GM19351 (cell line): ENCODE measurements around the gene PDLIM3.
A peak's percentile ranks its signal among the peaks of the same experiment; 100 is the strongest.
"Not testable (repeated sequence)": the region's sequence is repeated elsewhere in the genome, so short reads cannot be mapped to it uniquely, and the experiment has no call there.

Source experiments
- ATAC-seq: cut with Tn5 transposase; IDR thresholded peaks from one replicate; pipeline ENCODE4 v1.9.1; 2021; ENCODE audit warnings: mild to moderate bottlenecking, moderate library complexity; ENCODE audit not compliant: unreplicated experiment

PDLIM3 gene, protein sequence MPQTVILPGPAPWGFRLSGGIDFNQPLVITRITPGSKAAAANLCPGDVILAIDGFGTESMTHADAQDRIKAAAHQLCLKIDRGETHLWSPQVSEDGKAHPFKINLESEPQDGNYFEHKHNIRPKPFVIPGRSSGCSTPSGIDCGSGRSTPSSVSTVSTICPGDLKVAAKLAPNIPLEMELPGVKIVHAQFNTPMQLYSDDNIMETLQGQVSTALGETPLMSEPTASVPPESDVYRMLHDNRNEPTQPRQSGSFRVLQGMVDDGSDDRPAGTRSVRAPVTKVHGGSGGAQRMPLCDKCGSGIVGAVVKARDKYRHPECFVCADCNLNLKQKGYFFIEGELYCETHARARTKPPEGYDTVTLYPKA

DNA sequence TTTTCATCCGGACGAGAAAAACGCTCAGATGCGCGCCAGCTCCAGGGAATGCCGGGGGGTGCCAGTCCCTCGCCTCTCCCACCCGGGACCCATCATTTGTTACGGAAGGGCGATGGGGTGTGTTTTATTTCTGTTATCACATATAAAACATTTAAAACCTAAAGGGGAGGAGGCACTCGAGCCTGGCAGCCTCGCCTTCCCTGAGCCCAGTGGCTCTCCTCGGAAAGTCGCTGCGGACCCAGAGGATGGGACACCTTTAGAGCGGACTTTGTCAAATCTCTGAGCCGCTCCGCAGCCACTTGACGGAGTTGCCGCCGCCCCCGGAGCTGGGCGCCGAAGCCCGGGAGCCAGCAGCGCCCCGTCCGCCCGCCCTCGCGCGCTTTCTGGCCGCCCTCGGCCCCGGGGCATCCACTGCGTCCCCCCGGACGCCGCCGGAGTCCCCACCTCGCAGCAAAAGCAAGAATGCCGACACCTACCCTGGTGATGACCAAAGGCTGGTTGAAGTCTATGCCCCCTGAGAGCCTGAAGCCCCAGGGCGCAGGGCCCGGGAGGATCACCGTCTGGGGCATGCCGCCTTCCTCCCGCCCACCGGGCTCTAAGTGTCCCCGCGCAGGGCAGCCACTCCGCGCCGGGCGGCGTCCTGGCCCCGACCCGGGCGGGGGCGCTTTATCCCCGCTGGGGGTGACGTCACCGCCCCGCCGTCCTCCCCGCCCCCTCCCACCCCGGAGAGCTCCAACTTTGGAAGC is at the start of gene PDLIM3:
PDLIM3 (minus strand) TSS at position 642 of the 746 bp plus-strand sequence; CDS start at position 569, 73 bp downstream.
- peak; percentile 53 for ATAC-seq

DNA sequence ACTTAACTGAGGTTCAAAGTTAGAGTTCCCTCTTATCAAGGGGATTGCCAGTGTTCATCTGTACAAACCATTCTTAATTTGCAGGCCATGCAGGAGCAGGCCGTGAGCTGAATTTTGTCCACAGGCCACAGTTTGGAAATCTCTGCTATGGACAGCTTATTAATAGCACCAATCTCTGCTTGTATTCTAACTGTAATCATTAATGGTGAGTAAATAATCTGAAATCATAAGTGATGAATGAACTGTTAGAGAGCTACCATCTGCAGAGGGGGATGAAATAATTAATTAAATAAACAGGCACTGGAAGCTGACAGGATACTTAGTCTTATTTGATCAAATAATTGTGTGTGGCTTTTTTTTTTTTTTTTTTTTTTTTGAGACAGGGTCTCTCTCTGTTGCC is 48.5 kb upstream of the PDLIM3 start:
- ATAC-seq, result no peak

DNA sequence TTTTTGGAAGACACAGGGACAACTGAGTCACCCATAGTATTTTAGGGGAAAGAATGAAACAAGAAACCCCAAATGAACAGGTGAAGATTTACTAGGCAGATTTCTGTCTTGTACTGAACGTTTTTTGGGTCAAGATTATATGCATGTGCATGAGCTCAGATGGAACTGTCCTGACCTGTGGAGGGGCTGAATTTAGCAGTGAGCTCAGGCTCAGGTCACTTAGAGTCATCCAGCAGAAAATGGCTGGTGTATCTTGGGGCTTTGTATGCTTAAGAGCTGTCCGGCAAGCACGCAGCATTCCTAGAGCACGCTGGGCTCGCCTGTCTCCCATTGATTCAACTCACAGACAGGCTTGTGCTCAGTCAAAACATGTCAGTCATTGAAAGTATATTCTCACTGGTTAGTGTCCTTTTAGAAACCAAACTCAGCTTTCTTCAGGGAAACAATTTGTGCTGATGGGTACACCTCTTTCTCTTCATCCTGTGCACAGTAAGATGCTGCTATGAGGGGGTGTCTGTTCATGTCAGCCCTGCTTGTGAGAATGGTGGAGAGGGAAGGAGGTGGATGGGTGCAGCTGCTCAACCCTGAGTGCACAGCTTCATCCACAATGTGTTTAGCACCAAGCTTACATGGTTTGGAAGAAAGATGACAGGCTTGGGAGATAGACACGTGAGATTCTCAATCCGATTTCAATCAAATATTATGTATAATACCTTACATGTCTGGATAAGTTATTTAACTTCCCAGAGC is 47.5 kb upstream of the PDLIM3 start:
- ATAC-seq, result no peak

DNA sequence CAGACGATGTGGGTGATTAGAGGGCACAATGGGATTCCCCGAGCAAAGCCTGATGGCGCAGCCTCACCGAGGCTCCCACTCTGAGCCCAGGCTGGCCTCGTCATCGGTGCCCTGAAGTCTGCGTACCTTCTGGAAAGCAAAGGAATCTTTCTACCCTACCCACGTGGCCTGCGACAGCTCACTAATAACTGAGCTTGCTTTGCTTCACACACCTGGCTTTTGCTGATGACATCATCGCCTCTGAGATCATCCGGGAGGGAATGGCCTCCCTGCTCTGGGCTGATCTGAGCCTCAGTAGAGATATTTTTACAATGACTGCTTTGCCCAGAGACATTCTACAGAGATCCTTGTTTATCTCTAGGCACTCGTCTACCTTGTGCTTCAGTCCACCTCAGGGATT is 45.4 kb upstream of the PDLIM3 start:
- no peak for ATAC-seq

DNA sequence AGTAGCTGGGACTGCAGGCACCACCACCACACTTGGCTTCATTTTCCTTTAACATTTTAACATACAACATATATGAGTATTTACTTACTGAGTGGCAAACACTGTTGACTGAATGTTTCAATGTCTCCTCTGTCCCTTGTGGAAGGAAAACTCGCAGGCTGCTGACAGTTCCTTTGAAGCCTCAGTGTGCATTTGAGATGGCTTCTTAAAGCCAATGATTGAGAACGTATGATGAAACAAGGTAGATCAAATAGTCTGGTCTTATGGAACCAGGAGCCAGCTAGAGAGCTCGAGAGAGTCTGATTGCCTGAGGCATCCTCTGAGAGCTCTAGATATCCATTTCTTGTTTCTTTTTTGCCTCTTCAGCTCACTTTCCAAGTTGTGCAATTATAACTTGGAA is 43.0 kb upstream of the PDLIM3 start:
- no peak for ATAC-seq

GRCh38 chr4:185576962-185577950 is 41.9 kb upstream of the PDLIM3 start:
- ATAC-seq, result no peak

DNA sequence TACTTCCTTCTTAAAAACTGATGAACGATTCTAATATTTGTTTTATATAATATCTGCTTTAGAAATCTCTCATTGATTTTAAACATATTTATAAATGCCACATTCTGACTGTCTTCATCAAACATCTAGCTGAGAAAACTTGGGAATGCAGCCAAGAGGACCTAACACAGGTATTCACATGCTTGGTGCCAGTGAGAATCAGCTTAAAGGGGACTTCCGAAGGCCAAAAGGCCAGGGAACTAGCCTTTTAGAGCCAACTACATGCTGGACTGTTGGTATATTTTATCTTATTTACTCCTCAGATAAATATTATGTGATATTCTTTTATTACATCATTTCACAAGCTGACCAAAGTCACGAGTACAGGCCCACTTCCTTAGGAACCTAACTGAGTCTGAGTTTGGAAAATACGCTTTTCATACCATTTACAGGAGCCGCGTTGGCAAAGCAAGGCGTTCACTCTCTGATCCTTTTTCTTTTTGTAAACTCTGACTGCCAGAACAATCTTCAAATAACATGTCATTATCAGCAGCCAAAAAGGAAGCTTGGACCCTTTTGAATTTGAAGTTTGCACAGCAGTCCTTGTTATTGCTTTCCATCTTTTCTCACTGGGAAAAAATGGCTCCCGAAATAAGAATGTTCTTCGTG is 41.1 kb upstream of the PDLIM3 start:
- no peak for ATAC-seq

DNA sequence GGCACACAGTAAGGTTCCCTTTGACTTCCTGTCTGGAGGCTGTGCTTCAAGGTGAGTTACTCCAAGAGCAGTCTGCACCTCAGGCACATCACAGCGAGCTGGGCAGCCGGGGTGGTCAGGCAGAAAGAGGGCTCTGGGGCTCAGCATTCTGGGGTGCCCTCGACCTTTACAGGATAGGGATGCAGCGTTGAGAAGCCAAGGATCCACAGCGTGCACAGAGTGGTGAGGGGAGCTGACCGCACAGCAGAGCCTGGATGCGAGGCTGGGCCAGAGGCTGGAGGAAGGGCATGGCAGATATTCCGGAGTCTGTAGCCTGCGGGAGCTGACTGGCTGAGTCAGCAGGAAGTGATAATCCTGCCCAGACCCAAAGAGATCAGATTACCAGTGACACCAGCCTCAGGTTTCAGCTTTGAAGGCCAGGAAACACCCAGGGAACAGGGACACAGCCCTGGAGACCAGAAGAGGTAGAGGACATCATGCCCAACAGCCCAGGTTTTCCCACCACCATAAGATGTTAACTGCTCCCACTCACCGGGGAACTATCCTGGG is 38.4 kb upstream of the PDLIM3 start:
- ATAC-seq, result no peak

DNA sequence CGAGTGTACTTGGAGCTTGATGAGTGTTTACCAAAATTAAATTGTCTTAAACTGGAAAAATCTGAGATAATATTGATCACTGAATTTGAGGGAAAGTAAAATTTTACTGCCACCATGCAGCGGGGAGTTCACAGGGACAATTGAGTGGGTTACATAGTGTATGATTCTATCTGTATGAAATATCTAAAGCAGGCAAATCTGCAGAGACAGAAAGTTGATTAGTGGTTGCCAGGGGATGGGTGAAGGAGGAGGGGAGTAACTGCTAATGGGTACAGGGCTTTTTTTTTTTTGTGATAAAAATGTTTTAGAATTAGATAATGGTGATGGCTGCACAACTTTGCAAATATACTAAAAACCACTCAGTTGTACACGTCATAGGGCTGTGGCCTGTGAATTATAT is 35.4 kb upstream of the PDLIM3 start:
- no peak for ATAC-seq

GRCh38 chr4:185567381-185568376 is 32.4 kb upstream of the PDLIM3 start:
- ATAC-seq, result no peak

DNA sequence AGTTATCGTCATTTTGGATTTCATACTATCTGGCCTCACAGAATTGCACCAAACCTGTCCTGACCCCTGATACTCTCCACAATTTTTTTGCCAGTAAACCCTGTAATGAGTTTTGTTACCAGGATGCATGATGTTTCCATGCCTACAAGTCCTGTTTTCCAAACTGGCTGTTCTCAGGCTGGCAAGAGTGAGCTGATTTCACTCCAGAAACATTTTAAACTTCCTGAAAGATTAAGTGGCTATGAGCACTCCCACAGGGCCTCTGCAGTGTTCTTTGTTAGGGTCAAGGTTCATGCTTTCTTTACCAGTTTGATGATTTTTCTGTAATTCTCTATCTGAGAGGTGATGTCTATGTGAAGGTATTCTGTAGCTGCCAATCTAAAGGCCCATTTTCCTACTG is 31.7 kb upstream of the PDLIM3 start:
- no peak for ATAC-seq

- peak; percentile 69 for ATAC-seq
Observed at GRCh38 chr4:185566425-185566824, 31.1 kb upstream of the PDLIM3 start.

DNA sequence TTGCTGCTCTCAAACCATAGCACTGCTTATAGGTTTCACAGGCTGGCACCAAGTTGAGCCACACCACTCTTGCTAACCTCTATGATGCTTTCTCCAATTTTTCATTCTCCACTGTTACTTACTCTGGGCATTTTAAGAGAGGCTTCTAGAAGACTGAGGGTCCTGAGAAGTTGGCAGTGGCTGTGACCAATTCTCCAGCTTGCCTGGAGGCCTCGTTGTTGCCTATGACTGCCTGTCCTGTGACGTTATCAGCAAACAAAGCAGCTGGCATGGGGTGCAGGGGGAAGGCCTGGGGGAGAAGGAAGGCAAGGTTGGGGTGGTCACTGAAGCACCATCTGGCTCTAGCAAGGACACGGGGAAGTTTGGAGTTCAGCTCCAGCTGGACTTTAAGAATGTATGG is 30.4 kb upstream of the PDLIM3 start:
- ATAC-seq, result no peak

DNA sequence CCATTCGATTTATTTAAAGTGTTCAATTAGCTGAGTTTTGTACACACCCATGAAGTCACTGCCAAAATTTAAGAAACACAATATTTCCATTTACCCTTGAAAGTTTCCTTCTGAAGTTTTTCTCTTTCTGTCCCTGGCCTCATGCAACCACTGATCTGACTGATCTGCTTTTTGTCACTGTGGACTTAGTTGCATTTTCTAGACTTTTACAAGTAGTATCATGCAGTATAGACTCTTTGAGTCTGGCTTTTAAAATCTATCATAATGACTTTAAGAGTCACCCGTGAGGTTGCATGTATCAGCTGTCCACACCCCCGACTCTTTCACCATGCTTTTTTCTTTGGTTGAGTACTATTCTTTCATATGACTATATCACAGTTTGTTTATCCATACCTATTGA is 29.0 kb upstream of the PDLIM3 start:
- no peak for ATAC-seq

DNA sequence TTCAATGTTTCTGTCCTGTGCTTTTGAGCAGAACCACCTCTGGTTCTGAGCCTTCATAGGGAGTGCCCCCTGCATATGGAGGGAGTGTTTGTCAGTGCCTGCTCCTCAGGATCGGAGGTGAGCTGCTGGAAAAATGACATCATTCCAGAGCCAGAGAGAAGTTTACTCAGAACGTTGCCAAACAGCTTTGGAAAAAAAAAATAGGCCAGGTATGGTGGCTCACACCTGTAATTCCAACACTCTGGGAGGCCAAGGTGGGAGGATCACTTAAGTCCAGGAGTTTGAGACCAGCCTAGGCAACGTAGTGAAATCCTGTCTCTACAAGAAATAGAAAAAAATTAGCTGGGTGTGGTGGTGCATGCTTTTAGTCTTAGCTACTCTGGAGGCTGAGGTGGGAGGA is 27.2 kb upstream of the PDLIM3 start:
- no peak for ATAC-seq

DNA sequence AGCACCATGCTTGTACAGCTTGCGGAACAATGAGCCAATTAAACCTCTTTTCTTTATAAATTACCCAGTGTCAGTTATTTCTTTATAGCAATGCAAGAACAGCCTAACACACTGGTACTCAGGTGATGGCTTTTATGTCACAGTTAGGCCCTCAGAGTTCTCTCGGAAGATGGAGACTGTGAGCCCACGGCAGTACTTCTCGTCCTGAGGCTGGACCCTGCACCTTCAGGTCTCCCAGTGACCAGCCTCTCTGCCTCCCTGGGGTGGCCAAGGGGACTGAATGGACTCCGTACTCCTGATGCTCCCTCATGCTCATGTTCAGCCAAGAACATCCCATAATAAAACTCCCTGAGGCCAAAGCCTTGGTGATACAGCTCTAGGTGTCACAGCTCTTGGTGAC is 25.0 kb upstream of the PDLIM3 start:
- no peak for ATAC-seq

GRCh38 chr4:185559915-185560281 is 24.6 kb upstream of the PDLIM3 start:
- ATAC-seq, result no peak

GRCh38 chr4:185559251-185559914 is 24.1 kb upstream of the PDLIM3 start:
- ATAC-seq, result not testable (repeated sequence)
